Measurements from ENCODE around the gene MTRFR.
A peak's percentile ranks its signal among the peaks of the same experiment; 100 is the strongest.

Gene MTRFR

DNA sequence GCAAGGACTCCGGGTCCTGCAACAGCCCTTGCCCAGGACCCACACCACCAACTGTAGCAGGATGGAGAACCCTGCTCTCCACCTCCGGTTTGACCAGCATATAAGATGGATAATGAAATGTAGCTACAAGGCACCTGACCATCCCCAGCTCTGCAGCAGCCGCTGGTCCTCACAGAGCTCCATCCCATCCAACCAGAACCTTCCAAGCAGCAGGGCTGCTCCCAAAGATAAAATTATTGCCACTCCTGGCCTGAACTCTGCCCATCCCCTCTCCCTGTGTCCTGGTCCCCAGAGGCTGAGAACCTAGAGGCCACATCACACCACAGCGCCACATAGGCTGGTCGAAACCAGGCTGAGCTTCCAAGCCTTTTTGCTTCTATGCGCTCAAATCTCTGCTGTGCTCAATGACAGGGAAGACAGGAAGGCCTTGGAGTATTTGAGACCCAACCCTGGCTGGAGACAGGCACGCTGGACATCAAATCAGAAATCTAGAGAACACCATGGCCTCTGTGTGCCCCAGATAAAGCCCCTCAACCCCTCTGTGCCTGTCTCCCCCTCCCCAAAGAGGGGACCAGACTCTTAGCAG lies 34.2 kb downstream of the MTRFR start:
- TF ChIP-seq, protein P1, sequence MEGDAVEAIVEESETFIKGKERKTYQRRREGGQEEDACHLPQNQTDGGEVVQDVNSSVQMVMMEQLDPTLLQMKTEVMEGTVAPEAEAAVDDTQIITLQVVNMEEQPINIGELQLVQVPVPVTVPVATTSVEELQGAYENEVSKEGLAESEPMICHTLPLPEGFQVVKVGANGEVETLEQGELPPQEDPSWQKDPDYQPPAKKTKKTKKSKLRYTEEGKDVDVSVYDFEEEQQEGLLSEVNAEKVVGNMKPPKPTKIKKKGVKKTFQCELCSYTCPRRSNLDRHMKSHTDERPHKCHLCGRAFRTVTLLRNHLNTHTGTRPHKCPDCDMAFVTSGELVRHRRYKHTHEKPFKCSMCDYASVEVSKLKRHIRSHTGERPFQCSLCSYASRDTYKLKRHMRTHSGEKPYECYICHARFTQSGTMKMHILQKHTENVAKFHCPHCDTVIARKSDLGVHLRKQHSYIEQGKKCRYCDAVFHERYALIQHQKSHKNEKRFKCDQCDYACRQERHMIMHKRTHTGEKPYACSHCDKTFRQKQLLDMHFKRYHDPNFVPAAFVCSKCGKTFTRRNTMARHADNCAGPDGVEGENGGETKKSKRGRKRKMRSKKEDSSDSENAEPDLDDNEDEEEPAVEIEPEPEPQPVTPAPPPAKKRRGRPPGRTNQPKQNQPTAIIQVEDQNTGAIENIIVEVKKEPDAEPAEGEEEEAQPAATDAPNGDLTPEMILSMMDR (IDR thresholded peaks at IDR 0.05; ENCODE audit: borderline replicate concordance, control extremely low read depth, extremely low read depth, insufficient read depth, missing control alignments), result no peak
- in situ Hi-C loops (cut with MboI; ENCODE audit: low sequenced_read_pairs, unreplicated experiment), result loop anchor here (10.0 kb wide), 1 partner anchor 327 kb away; no protein-coding TSS in a partner anchor
- no peak for DNase-seq (ENCODE audit: low spot score)

DNA sequence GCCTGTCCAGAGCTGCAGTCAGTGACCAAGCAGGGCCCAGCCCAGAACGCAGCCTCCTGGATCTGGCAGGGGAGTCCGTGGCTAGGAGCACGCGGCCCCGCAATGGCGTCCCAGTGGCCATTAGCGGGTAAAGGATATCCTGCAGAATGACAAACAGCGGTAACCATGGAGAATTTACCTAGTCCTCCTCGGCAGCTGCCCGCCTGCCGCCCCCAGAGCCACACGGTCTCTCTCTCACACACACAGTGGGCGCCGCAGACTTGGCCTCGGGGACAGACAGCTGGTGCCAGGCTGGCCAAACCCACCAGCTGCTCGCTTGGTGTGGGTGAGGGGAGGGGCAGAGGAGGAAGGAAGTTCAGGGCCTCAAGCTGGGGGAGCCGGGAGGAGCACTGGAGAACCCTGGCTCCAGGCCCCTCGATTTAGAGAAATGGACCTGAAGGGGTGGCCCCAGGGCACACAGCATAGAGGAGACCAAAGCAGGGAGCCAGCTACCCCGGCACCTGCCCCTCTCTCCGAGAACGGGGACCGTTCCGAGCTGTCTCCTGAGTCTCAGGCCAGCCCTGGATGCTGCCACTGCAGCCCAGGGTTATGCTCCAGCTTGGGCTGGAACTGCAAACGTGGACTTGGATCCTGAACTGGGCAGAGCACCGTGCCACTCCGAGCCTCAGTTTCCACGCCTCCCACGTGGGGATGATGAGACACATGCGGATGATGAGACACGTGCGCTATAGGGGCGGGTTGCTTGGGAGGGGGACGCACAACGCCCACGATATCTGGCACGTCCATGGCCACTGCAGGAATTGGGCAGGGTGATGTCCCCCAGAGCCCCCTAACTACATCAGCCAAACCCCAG lies 35.0 kb downstream of the MTRFR start:
- DNase-seq (ENCODE audit: low spot score), result no peak
- TF ChIP-seq, protein P1 (IDR thresholded peaks at IDR 0.05; ENCODE audit: borderline replicate concordance, control extremely low read depth, extremely low read depth, insufficient read depth, missing control alignments), result no peak
- in situ Hi-C loops (cut with MboI; ENCODE audit: low sequenced_read_pairs, unreplicated experiment), result loop anchor here (10.0 kb wide), 1 partner anchor 327 kb away; no protein-coding TSS in a partner anchor

DNA sequence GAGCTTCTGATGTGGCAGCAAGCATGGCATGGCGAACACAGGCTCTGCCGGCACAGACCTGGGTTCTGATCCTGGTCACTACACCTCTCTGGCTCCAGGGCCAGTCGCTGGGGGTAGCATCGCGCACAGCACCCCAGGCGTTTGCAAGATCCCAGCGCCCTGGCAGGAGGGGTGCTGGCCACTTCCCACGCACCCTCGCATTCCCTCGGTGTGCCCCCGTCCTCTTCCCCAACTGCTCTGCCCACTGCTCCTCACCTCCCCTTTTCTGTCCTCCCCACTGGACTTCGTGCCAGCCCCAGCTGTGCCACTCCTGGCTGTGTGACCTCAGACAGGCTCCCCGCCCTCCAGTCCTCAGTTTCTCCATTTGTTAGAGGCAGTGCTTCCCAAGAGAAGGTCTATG lies 35.6 kb downstream of the MTRFR start:
- in situ Hi-C loops (cut with MboI; ENCODE audit: low sequenced_read_pairs, unreplicated experiment), result loop anchor here (10.0 kb wide), 1 partner anchor 326 kb away; no protein-coding TSS in a partner anchor
- TF ChIP-seq, protein P1 (IDR thresholded peaks at IDR 0.05; ENCODE audit: borderline replicate concordance, control extremely low read depth, extremely low read depth, insufficient read depth, missing control alignments), result no peak
- DNase-seq (ENCODE audit: low spot score), result no peak

DNA sequence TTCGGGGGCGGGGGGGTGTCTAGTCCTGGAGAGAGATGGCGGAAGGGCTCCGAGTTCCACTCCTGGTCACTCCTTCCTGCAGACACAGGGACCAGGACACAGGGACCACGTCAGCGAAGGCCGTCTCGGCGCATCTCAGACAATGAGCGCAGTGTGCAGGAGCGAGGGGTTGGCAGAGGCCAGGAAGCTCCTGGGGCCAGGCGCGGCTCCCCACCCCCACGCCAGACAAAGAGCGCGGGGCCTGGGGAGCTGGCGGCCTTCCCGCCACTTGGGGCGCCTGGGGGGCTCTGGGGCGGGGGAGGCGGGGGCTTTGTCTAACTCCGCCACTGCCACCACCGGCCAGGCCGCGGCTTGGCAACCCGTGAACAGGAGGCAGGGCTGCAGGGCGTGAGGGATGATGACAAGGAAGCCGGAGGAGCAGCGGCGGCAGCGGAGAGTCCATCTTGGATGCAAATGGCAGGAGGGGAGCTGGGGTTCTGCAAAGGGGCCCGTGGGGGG lies 36.2 kb downstream of the MTRFR start:
- DNase-seq (ENCODE audit: low spot score), result peak; percentile 58
- in situ Hi-C loops (cut with MboI; ENCODE audit: low sequenced_read_pairs, unreplicated experiment), result loop anchor here (10.0 kb wide), 1 partner anchor 325 kb away; no protein-coding TSS in a partner anchor
- TF ChIP-seq, protein P1 (IDR thresholded peaks at IDR 0.05; ENCODE audit: borderline replicate concordance, control extremely low read depth, extremely low read depth, insufficient read depth, missing control alignments), result no peak

DNA sequence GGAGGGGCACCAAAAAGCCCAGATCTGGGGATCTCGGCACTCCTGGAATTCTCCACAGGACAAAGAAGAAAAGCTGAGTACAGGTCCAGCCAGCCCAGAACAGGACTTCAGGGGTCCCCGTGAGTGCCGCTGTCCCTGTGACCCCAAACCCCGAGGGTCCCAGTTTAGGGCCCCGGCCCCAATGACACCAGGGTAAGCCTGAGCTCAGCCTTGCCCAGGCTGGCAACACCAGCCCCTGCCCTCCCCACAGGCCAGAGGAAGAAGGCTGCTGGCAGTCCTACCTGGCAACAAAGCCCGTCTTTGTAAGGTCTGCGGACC lies 36.6 kb downstream of the MTRFR start:
- in situ Hi-C loops (cut with MboI; ENCODE audit: low sequenced_read_pairs, unreplicated experiment), result loop anchor here (10.0 kb wide), 1 partner anchor 325 kb away; no protein-coding TSS in a partner anchor
- TF ChIP-seq, protein P1 (IDR thresholded peaks at IDR 0.05; ENCODE audit: borderline replicate concordance, control extremely low read depth, extremely low read depth, insufficient read depth, missing control alignments), result no peak

DNA sequence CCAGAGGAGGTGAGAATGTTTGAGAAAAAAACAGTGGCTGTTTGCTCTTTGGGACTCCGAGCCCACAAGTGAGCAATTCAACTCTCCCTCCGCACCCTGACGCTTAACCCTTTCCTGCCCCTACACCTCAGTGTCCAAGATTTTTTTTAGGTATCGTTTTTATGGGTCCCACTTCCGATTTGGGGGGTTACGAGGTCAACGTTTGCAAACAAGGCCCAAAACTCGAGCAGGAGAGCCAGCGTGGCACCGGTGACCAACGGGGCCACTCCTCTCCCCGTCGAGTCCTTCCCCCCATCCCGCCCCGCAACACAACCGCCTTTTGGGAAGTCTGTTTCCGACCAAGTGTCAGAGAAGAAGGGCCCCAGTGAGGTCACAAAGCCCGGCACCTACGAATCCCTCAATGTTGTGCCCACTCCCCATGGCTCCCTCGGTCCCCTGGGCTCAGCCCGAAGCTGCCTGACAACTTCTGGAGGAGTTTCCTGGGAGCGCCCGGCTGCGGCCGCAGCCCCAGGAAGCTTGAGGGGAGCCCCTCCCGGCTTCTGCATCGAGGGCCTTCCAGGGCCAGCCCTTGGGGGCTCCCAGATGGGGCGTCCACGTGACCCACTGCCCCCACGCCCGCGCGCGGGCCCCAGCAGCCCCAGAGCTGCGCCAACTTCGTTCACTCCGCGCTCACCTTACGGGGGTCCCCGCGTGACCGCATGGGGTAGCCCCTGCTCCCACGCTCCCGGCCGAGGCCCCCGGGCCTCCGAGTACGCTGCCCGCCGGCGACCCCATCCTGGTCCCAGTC lies 37.2 kb downstream of the MTRFR start:
- in situ Hi-C loops (cut with MboI; ENCODE audit: low sequenced_read_pairs, unreplicated experiment), result no loop called here
- peak; percentile 34 for DNase-seq (ENCODE audit: low spot score)
- TF ChIP-seq, protein P1 (IDR thresholded peaks at IDR 0.05; ENCODE audit: borderline replicate concordance, control extremely low read depth, extremely low read depth, insufficient read depth, missing control alignments), result no peak

More for the DNA sequence above, 36.6 kb downstream of the MTRFR start:
- peak; percentile 48 for DNase-seq (ENCODE audit: low spot score)

Measured in GM13976 (cell line).